Measurements from ENCODE around the gene ABCC3. TPM values are rescaled to one million over a fixed set of nuclear protein-coding genes. Genes with fewer than 3 reads are reported as not detected.
A peak's percentile ranks its signal among the peaks of the same experiment; 100 is the strongest.

The ABCC3 gene
- total RNA-seq, 1 experiment from 2014 or later = 66.2 TPM

DNA sequence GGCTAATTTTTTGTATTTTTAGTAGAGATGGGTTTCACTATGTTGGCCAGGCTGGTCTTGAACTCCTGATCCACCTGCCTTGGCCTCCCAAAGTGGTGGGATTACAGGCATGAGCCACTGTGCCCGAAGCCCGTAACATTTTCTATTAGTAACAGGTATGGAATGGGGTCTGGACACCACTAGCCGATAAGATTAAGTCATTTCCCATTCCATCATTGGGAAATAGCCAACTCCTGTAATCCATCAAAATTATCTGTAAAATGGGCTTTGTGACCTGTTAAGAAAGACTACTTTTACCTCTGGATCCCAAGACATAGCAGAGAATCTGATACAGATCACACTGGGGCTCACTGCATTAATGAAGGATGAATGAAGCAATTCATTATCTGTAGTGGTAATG lies 80.8 kb downstream of the ABCC3 start:
- Histone ChIP-seq H3K27ac (ENCODE audit: low read depth, low read length) (no peak overlapping the region), H3K27me3 (ENCODE audit: insufficient read depth, low read length) (no peaks in the 10 kb centered on the region), H3K4me2 (ENCODE audit: low read length) (no peak overlapping the region), H3K4me3 (replicated peaks in 1 of 2; ENCODE audit: low read depth in 1 of 2, low read length in 2 of 2) (no peak overlapping the region), H3K9me3 (ENCODE audit: control insufficient read depth in 1 of 2, insufficient read depth in 1 of 2, low read depth in 1 of 2, low read length in 2 of 2) (no peaks in the 10 kb centered on the region), H3K9me2 (ENCODE audit: insufficient read depth) (no peaks in the 10 kb centered on the region), H3K36me3 (ENCODE audit: control insufficient read depth in 1 of 2, insufficient read depth in 2 of 2, low read length in 2 of 2) (no peaks in the 10 kb centered on the region), H3K79me2 (ENCODE audit: insufficient read depth, low read length) (peaks cover 12% of the 10 kb centered on the region), H2AFZ (ENCODE audit: low read depth, low read length, poor library complexity, severe bottlenecking) (peak overlapping the region; percentile 45), H4K20me1 (ENCODE audit: insufficient read depth) (peaks cover 3% of the 10 kb centered on the region; the same call in 1 of the 2 replicates), H3K4me1 (ENCODE audit: control insufficient read depth in 1 of 2, insufficient read depth in 2 of 2, low read length in 2 of 2) (peaks cover 10 to 30% of the 10 kb centered on the region in 2 experiments), H3K9ac (ENCODE audit: low read length) (no peak overlapping the region)
- ATAC-seq (no peak), DNase-seq (ENCODE audit: low read depth, low spot score) (no peak)
- RAD21 ChIA-PET (ENCODE audit: low non-redundant PET in 1 of 2, low total read pairs in 2 of 2, uncharacterized antibody in 2 of 2, unreplicated experiment in 2 of 2) = no interaction called here
- CTCF ChIA-PET = no interaction called here
- BruUV-seq (replicated peaks) = no TSS peak
- POLR2A ChIA-PET = interaction anchor here (1.5 kb wide), 1 partner anchor 10 kb away, joined by 4 read pairs; no protein-coding TSS in a partner anchor
- no peak for TF ChIP-seq SIN3A (IDR thresholded peaks at IDR 0.05; ENCODE audit: low read depth)
- no peak for TF ChIP-seq CBX3 (IDR thresholded peaks at IDR 0.05; ENCODE audit: low read depth)
- TF ChIP-seq YY1 (IDR thresholded peaks at IDR 0.05; ENCODE audit: extremely low read depth, insufficient replicate concordance, low read depth, low read length) = no peak
- no peak for TF ChIP-seq EZH2phosphoT487 (IDR thresholded peaks at IDR 0.05; ENCODE audit: borderline replicate concordance)
- TF ChIP-seq, protein P1, sequence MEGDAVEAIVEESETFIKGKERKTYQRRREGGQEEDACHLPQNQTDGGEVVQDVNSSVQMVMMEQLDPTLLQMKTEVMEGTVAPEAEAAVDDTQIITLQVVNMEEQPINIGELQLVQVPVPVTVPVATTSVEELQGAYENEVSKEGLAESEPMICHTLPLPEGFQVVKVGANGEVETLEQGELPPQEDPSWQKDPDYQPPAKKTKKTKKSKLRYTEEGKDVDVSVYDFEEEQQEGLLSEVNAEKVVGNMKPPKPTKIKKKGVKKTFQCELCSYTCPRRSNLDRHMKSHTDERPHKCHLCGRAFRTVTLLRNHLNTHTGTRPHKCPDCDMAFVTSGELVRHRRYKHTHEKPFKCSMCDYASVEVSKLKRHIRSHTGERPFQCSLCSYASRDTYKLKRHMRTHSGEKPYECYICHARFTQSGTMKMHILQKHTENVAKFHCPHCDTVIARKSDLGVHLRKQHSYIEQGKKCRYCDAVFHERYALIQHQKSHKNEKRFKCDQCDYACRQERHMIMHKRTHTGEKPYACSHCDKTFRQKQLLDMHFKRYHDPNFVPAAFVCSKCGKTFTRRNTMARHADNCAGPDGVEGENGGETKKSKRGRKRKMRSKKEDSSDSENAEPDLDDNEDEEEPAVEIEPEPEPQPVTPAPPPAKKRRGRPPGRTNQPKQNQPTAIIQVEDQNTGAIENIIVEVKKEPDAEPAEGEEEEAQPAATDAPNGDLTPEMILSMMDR (IDR thresholded peaks at IDR 0.05 in 2 of 3, conservative IDR thresholded peaks at IDR 0.05 in 1 of 3; ENCODE audit: borderline replicate concordance in 1 of 3, insufficient read depth in 1 of 3, low read depth in 2 of 3, low read length in 2 of 3) = no peak
- TF ChIP-seq, protein P2, sequence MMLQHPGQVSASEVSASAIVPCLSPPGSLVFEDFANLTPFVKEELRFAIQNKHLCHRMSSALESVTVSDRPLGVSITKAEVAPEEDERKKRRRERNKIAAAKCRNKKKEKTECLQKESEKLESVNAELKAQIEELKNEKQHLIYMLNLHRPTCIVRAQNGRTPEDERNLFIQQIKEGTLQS (IDR thresholded peaks at IDR 0.05) = no peak
- TF ChIP-seq, protein P3, sequence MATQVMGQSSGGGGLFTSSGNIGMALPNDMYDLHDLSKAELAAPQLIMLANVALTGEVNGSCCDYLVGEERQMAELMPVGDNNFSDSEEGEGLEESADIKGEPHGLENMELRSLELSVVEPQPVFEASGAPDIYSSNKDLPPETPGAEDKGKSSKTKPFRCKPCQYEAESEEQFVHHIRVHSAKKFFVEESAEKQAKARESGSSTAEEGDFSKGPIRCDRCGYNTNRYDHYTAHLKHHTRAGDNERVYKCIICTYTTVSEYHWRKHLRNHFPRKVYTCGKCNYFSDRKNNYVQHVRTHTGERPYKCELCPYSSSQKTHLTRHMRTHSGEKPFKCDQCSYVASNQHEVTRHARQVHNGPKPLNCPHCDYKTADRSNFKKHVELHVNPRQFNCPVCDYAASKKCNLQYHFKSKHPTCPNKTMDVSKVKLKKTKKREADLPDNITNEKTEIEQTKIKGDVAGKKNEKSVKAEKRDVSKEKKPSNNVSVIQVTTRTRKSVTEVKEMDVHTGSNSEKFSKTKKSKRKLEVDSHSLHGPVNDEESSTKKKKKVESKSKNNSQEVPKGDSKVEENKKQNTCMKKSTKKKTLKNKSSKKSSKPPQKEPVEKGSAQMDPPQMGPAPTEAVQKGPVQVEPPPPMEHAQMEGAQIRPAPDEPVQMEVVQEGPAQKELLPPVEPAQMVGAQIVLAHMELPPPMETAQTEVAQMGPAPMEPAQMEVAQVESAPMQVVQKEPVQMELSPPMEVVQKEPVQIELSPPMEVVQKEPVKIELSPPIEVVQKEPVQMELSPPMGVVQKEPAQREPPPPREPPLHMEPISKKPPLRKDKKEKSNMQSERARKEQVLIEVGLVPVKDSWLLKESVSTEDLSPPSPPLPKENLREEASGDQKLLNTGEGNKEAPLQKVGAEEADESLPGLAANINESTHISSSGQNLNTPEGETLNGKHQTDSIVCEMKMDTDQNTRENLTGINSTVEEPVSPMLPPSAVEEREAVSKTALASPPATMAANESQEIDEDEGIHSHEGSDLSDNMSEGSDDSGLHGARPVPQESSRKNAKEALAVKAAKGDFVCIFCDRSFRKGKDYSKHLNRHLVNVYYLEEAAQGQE (IDR thresholded peaks at IDR 0.05; ENCODE audit: low read depth) = no peak
- TF ChIP-seq, protein P4, sequence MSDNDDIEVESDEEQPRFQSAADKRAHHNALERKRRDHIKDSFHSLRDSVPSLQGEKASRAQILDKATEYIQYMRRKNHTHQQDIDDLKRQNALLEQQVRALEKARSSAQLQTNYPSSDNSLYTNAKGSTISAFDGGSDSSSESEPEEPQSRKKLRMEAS (IDR thresholded peaks at IDR 0.05) = no peak
- no peak for TF ChIP-seq RAD21 (IDR thresholded peaks at IDR 0.05; ENCODE audit: low read depth)
- TF ChIP-seq CEBPB (IDR thresholded peaks at IDR 0.05; ENCODE audit: low read depth) = no peak
- TF ChIP-seq ZNF274 (IDR thresholded peaks at IDR 0.05; ENCODE audit: low read depth, low read length) = no peak
- TF ChIP-seq FOSL1 (IDR thresholded peaks at IDR 0.05; ENCODE audit: low read depth) = no peak
- no peak for TF ChIP-seq POLR2AphosphoS5 (IDR thresholded peaks at IDR 0.05; ENCODE audit: low read depth, low read length)
- TF ChIP-seq SRF (IDR thresholded peaks at IDR 0.05; ENCODE audit: low read depth) = no peak
- TF ChIP-seq ELF1 (IDR thresholded peaks at IDR 0.05; ENCODE audit: borderline replicate concordance, low read depth) = no peak
- intact Hi-C loops (cut with micrococcal nuclease) = no loop called here
